Measurements from ENCODE around the gene GBA3. TPM values are rescaled to one million over a fixed set of nuclear protein-coding genes. Genes with fewer than 3 reads are reported as not detected.

The GBA3 gene
- total RNA-seq, 1 donor = under 0.01 TPM

GRCh38 chr4:22712529-22712928 lies 19.8 kb downstream of the GBA3 start:
- no peak overlapping the region for H3K4me3 ChIP-seq (ENCODE audit: insufficient read depth, low read length)
- H3K79me2 ChIP-seq (ENCODE audit: insufficient read depth, low read length) = no peaks in the 10 kb centered on the region
- H2AFZ ChIP-seq (ENCODE audit: low read length) = no peak overlapping the region
- H3K36me3 ChIP-seq (ENCODE audit: insufficient read depth, low read length) = no peaks in the 10 kb centered on the region
- H3K4me1 ChIP-seq (ENCODE audit: insufficient read depth, low read length) = no peaks in the 10 kb centered on the region
- DNase-seq (ENCODE audit: insufficient read length, low spot score, missing footprints) = no peak
- H3K4me2 ChIP-seq (ENCODE audit: insufficient read depth, low read length) = no peak overlapping the region
- H3K27me3 ChIP-seq (ENCODE audit: insufficient read depth, low read length) = no peaks in the 10 kb centered on the region
- no peak for TF ChIP-seq CTCF (IDR thresholded peaks at IDR 0.05; ENCODE audit: extremely low read depth, low read depth, low read length)
- no peak overlapping the region for H3K27ac ChIP-seq (ENCODE audit: low read depth, low read length)
- H4K20me1 ChIP-seq (ENCODE audit: insufficient read depth, low read length) = no peaks in the 10 kb centered on the region
- no peaks in the 10 kb centered on the region for H3K9me3 ChIP-seq (ENCODE audit: low read depth, low read length)

DNA sequence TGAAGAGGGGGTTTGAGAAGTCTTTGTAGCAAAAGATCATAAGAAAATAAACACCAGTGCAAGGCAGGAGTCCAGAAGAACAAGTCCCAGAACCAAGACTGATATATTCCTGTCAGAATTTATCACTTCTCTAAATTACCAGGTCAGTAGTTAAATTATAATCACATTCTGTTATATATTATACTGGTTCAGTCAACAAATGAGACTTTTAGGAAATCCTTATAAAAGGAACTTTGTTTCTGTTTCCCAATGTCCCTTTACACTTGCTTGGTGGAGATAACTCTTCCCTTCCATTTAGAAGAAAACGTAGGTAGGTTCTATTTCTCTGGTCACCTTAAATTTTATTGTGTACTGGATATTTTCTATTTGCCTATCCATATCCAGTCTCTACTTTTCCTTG lies 21.1 kb downstream of the GBA3 start:
- TF ChIP-seq CTCF (IDR thresholded peaks at IDR 0.05; ENCODE audit: extremely low read depth, low read depth, low read length) = no peak
- no peak for DNase-seq (ENCODE audit: insufficient read length, low spot score, missing footprints)
- Histone ChIP-seq H2AFZ (ENCODE audit: low read length) (no peak overlapping the region), H3K36me3 (ENCODE audit: insufficient read depth, low read length) (no peaks in the 10 kb centered on the region), H3K9me3 (ENCODE audit: low read depth, low read length) (no peaks in the 10 kb centered on the region), H3K4me2 (ENCODE audit: insufficient read depth, low read length) (no peak overlapping the region), H3K79me2 (ENCODE audit: insufficient read depth, low read length) (no peaks in the 10 kb centered on the region), H4K20me1 (ENCODE audit: insufficient read depth, low read length) (no peaks in the 10 kb centered on the region), H3K4me1 (ENCODE audit: insufficient read depth, low read length) (no peaks in the 10 kb centered on the region), H3K27ac (ENCODE audit: low read depth, low read length) (no peak overlapping the region), H3K27me3 (ENCODE audit: insufficient read depth, low read length) (no peaks in the 10 kb centered on the region), H3K4me3 (ENCODE audit: insufficient read depth, low read length) (no peak overlapping the region)

GRCh38 chr4:22719218-22719617 lies 26.5 kb downstream of the GBA3 start:
- no peaks in the 10 kb centered on the region for H3K27me3 ChIP-seq (ENCODE audit: insufficient read depth, low read length)
- H3K36me3 ChIP-seq (ENCODE audit: insufficient read depth, low read length) = no peaks in the 10 kb centered on the region
- DNase-seq (ENCODE audit: insufficient read length, low spot score, missing footprints) = no peak

DNA sequence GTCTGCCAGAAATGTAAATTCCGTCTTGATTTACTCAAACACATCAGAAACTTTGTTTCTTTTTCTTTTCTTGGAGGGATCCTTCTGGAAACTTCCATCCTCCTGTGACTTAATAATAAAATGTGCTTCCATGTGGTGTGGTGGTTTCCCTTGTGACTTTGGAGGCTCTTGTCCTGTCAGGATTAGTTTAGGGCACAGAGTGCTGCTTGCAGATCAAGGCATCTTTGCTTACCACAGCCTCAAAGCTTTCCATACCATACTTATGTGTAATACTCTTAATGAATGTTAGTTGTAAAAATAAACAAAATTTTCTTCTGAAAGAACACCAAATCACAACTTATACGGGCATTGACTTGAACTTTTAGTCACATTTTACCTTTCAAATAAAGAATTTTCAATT lies 27.4 kb downstream of the GBA3 start:
- H3K27me3 ChIP-seq (ENCODE audit: insufficient read depth, low read length) = no peaks in the 10 kb centered on the region
- no peak overlapping the region for H3K4me3 ChIP-seq (ENCODE audit: insufficient read depth, low read length)
- no peak overlapping the region for H3K27ac ChIP-seq (ENCODE audit: low read depth, low read length)
- no peaks in the 10 kb centered on the region for H3K4me1 ChIP-seq (ENCODE audit: insufficient read depth, low read length)
- H3K4me2 ChIP-seq (ENCODE audit: insufficient read depth, low read length) = no peak overlapping the region
- DNase-seq (ENCODE audit: insufficient read length, low spot score, missing footprints) = no peak
- H4K20me1 ChIP-seq (ENCODE audit: insufficient read depth, low read length) = no peaks in the 10 kb centered on the region
- no peak overlapping the region for H2AFZ ChIP-seq (ENCODE audit: low read length)
- H3K79me2 ChIP-seq (ENCODE audit: insufficient read depth, low read length) = no peaks in the 10 kb centered on the region
- H3K36me3 ChIP-seq (ENCODE audit: insufficient read depth, low read length) = no peaks in the 10 kb centered on the region
- no peak for TF ChIP-seq CTCF (IDR thresholded peaks at IDR 0.05; ENCODE audit: extremely low read depth, low read depth, low read length)
- H3K9me3 ChIP-seq (ENCODE audit: low read depth, low read length) = no peaks in the 10 kb centered on the region

More at GRCh38 chr4:22719218-22719617, 26.5 kb downstream of the GBA3 start:
- Histone ChIP-seq H2AFZ (ENCODE audit: low read length) (no peak overlapping the region), H3K79me2 (ENCODE audit: insufficient read depth, low read length) (no peaks in the 10 kb centered on the region), H3K4me1 (ENCODE audit: insufficient read depth, low read length) (no peaks in the 10 kb centered on the region), H3K4me2 (ENCODE audit: insufficient read depth, low read length) (no peak overlapping the region), H3K9me3 (ENCODE audit: low read depth, low read length) (no peaks in the 10 kb centered on the region), H3K4me3 (ENCODE audit: insufficient read depth, low read length) (no peak overlapping the region), H3K27ac (ENCODE audit: low read depth, low read length) (no peak overlapping the region), H4K20me1 (ENCODE audit: insufficient read depth, low read length) (no peaks in the 10 kb centered on the region)
- no peak for TF ChIP-seq CTCF (IDR thresholded peaks at IDR 0.05; ENCODE audit: extremely low read depth, low read depth, low read length)
